Neutrophil (primary cell): ENCODE data around the gene PLA2G4B.

ENCODE experiments used
- H3K27ac ChIP-seq: fragments of 200-600 bp; sonication (generic); 2 replicates; pipeline ENCODE4 v1.5.1; 2016; ENCODE audit warnings: mild to moderate bottlenecking, moderate library complexity
- H3K27me3 ChIP-seq: fragments of 200-600 bp; sonication (generic); 2 replicates; pipeline ENCODE4 v1.6.0; 2016; ENCODE audit warnings: mild to moderate bottlenecking
- H3K36me3 ChIP-seq: fragments of 200-600 bp; sonication (generic); 2 replicates; pipeline ENCODE4 v1.5.1; 2017
- H3K4me1 ChIP-seq, 2 experiments: fragments of 200-600 bp in 1 of 2; sonication (generic) in 1 of 2; 1 replicate in 1 of 2; 2 replicates in 1 of 2; pipeline versions ENCODE4 v1.5.1 to v1.6.1; 2013 to 2016; ENCODE audit warnings: low read depth in 1 of 2, low read length in 1 of 2, mild to moderate bottlenecking in 1 of 2, moderate library complexity in 1 of 2; ENCODE audit not compliant: control insufficient read depth in 1 of 2, insufficient read depth in 1 of 2
- H3K4me3 ChIP-seq, 2 experiments: fragments of 200-600 bp in 1 of 2; sonication (generic) in 1 of 2; 1 replicate in 1 of 2; 2 replicates in 1 of 2; pipeline ENCODE4 v1.5.1; 2013 to 2016; ENCODE audit warnings: low read depth in 1 of 2, low read length in 1 of 2, mild to moderate bottlenecking in 1 of 2, moderate library complexity in 1 of 2
- H3K9me3 ChIP-seq: fragments of 200-600 bp; sonication (generic); 2 replicates; pipeline ENCODE4 v1.5.1; 2016
- CTCF ChIP-seq: fragments of 200-600 bp; sonication (generic); IDR thresholded peaks from 2 replicates; pipeline ENCODE4 v1.5.1; 2016; ENCODE audit warnings: antibody characterized with exemption

The PLA2G4B gene

GRCh38 chr15:41870689-41871081 lies 32.0 kb downstream of the PLA2G4B start:
- Histone ChIP-seq H3K9me3 (no peaks in the 10 kb centered on the region), H3K4me3 (no peak overlapping the region), H3K4me1 (no peaks in the 10 kb centered on the region), H3K36me3 (no peaks in the 10 kb centered on the region), H3K27ac (no peak overlapping the region), H3K27me3 (no peaks in the 10 kb centered on the region)
- no peak for TF ChIP-seq CTCF

- Histone ChIP-seq H3K36me3 (no peaks in the 10 kb centered on the region), H3K27me3 (no peaks in the 10 kb centered on the region), H3K27ac (no peak overlapping the region), H3K9me3 (no peaks in the 10 kb centered on the region), H3K4me3 (no peak overlapping the region), H3K4me1 (no peaks in the 10 kb centered on the region)
- TF ChIP-seq CTCF, result no peak
These were observed 32.7 kb downstream of the PLA2G4B start for GRCh38 chr15:41871175-41871905.

- Histone ChIP-seq H3K27ac (no peak overlapping the region), H3K4me3 (no peak overlapping the region), H3K36me3 (no peaks in the 10 kb centered on the region), H3K27me3 (no peaks in the 10 kb centered on the region), H3K4me1 (no peaks in the 10 kb centered on the region), H3K9me3 (no peaks in the 10 kb centered on the region)
- TF ChIP-seq CTCF, result no peak
These were observed 33.6 kb downstream of the PLA2G4B start for GRCh38 chr15:41872166-41872747.

GRCh38 chr15:41873711-41874110 lies 35.1 kb downstream of the PLA2G4B start:
- Histone ChIP-seq H3K36me3 (no peaks in the 10 kb centered on the region), H3K27ac (no peak overlapping the region), H3K4me1 (no peaks in the 10 kb centered on the region), H3K4me3 (no peak overlapping the region), H3K9me3 (no peaks in the 10 kb centered on the region), H3K27me3 (no peaks in the 10 kb centered on the region)
- TF ChIP-seq CTCF, result no peak

GRCh38 chr15:41874736-41875135 lies 36.1 kb downstream of the PLA2G4B start:
- TF ChIP-seq CTCF, result no peak
- H3K4me1 ChIP-seq, result no peaks in the 10 kb centered on the region
- no peaks in the 10 kb centered on the region for H3K9me3 ChIP-seq
- no peak overlapping the region for H3K27ac ChIP-seq
- no peaks in the 10 kb centered on the region for H3K36me3 ChIP-seq
- peaks cover 6% of the 10 kb centered on the region for H3K27me3 ChIP-seq
- no peak overlapping the region for H3K4me3 ChIP-seq
